M059J (cell line): ENCODE measurements around the gene ZBTB47. TPM values are rescaled to one million over a fixed set of nuclear protein-coding genes. Genes with fewer than 3 reads are reported as not detected.

Source experiments
- DNase-seq: peaks from one replicate; pipeline ENCODE4 v3.0.0-alpha.2; 2012; ENCODE audit warnings: low read depth
- total RNA-seq: library from RNA; depleted of rRNA; stranded (reverse); fragments of >200 nt; shearing (Covaris generic); gene quantifications from 2 replicates; pipeline ENCODE4 v1.2.3, GENCODE V29; 2014; rRNA removed

The ZBTB47 gene
- total RNA-seq = 5.0 and 5.5 TPM in 2 replicates

- DNase-seq = peak; percentile 50
Measured at GRCh38 chr3:42653560-42654330, at the start of gene ZBTB47. ZBTB47 (plus strand) TSS chr3:42653697; CDS start chr3:42658356, 4,659 bp downstream.

GRCh38 chr3:42605546-42606173 is 47.8 kb upstream of the ZBTB47 start:
- no peak for DNase-seq

GRCh38 chr3:42608581-42608980 is 44.9 kb upstream of the ZBTB47 start:
- DNase-seq = peak; percentile 61

- no peak for DNase-seq
Measured at GRCh38 chr3:42610976-42611375, 42.5 kb upstream of the ZBTB47 start.

- no peak for DNase-seq
Measured at GRCh38 chr3:42612217-42612616, 41.3 kb upstream of the ZBTB47 start.

- DNase-seq = no peak
Measured at GRCh38 chr3:42612928-42613327, 40.6 kb upstream of the ZBTB47 start.

GRCh38 chr3:42613462-42613861 is 40.0 kb upstream of the ZBTB47 start:
- DNase-seq = no peak

- no peak for DNase-seq
Measured at GRCh38 chr3:42631620-42632019, 21.9 kb upstream of the ZBTB47 start.

- DNase-seq = peak; percentile 73
Measured at GRCh38 chr3:42632146-42632545, 21.4 kb upstream of the ZBTB47 start.

- no peak for DNase-seq
Measured at GRCh38 chr3:42633544-42633943, 20.0 kb upstream of the ZBTB47 start.

GRCh38 chr3:42635111-42635510 is 18.4 kb upstream of the ZBTB47 start:
- DNase-seq = peak; percentile 31

- DNase-seq = no peak
Measured at GRCh38 chr3:42637001-42637400, 16.5 kb upstream of the ZBTB47 start.

- no peak for DNase-seq
Measured at GRCh38 chr3:42638339-42638842, 15.1 kb upstream of the ZBTB47 start.

GRCh38 chr3:42639192-42639591 is 14.3 kb upstream of the ZBTB47 start:
- no peak for DNase-seq

- no peak for DNase-seq
Measured at GRCh38 chr3:42640129-42640528, 13.4 kb upstream of the ZBTB47 start.

- no peak for DNase-seq
Measured at GRCh38 chr3:42640771-42641370, 12.6 kb upstream of the ZBTB47 start.

- no peak for DNase-seq
Measured at GRCh38 chr3:42647821-42648459, 5.6 kb upstream of the ZBTB47 start.

GRCh38 chr3:42649006-42649405 is 4.5 kb upstream of the ZBTB47 start:
- DNase-seq = no peak

- DNase-seq = no peak
Measured at GRCh38 chr3:42649783-42650182, 3.7 kb upstream of the ZBTB47 start.

GRCh38 chr3:42651248-42652091 is 2.0 kb upstream of the ZBTB47 start:
- DNase-seq = peak; percentile 85

- DNase-seq = peak; percentile 31
Measured at GRCh38 chr3:42652251-42652610, 1.3 kb upstream of the ZBTB47 start.
